NCI-H524 (cell line): ENCODE measurements around the gene TALDO1.

Experiments used
- DNase-seq, 2 experiments: peaks; one replicate each; lab custom pipeline; 2025; lab: John Stamatoyannopoulos, UW

The TALDO1 gene

GRCh38 chr11:799641-800316 is 52.5 kb downstream of the TALDO1 start:
- DNase-seq: no peak

GRCh38 chr11:800473-800872 is 53.2 kb downstream of the TALDO1 start:
- DNase-seq: no peak

GRCh38 chr11:801097-801780 is 54.0 kb downstream of the TALDO1 start:
- DNase-seq: no peak

- no peak for DNase-seq
Observed at GRCh38 chr11:802018-802617, 54.9 kb downstream of the TALDO1 start.

- DNase-seq: no peak
Observed at GRCh38 chr11:802693-803466, 55.6 kb downstream of the TALDO1 start.

- no peak for DNase-seq
Observed at GRCh38 chr11:803467-803742, 56.1 kb downstream of the TALDO1 start.

GRCh38 chr11:803770-804598 is 56.7 kb downstream of the TALDO1 start:
- DNase-seq: peak in 1 of 2 experiments; percentile 36

GRCh38 chr11:804599-804964 is 57.3 kb downstream of the TALDO1 start:
- DNase-seq: no peak

- no peak for DNase-seq
Observed at GRCh38 chr11:808427-809286, 61.4 kb downstream of the TALDO1 start.

GRCh38 chr11:809287-810039 is 62.2 kb downstream of the TALDO1 start, which contains the start of gene RPLP2:
Gene RPLP2 (plus strand): TSS chr11:809967. CDS start chr11:810235, 268 bp downstream.
- DNase-seq: peak; percentile 96 to 98

GRCh38 chr11:810040-810567 is 62.8 kb downstream of the TALDO1 start:
- no peak for DNase-seq

- DNase-seq: no peak
Observed at GRCh38 chr11:811446-812245, 64.4 kb downstream of the TALDO1 start.

- DNase-seq: no peak
Observed at GRCh38 chr11:812390-812789, 65.1 kb downstream of the TALDO1 start.

GRCh38 chr11:813072-813455 is 65.8 kb downstream of the TALDO1 start:
- no peak for DNase-seq

- no peak for DNase-seq
Observed at GRCh38 chr11:813456-814096, 66.3 kb downstream of the TALDO1 start.
